ENCODE results near the gene HSPB7.
"Not testable (repeated sequence)": the region's sequence is repeated elsewhere in the genome, so short reads cannot be mapped to it uniquely, and the experiment has no call there.

Gene HSPB7

GRCh38 chr1:15994590-15995351 is 23.1 kb downstream of the HSPB7 start:
- DNase-seq (ENCODE audit: low spot score in 2 of 2) (peak in 1 of 2 donors; percentile 23), ATAC-seq (ENCODE audit: low read depth) (peak; percentile 73)
- no peaks in the 10 kb centered on the region for H3K9me3 Mint-ChIP-seq
- H3K4me1 Mint-ChIP-seq = no peaks in the 10 kb centered on the region
- H3K36me3 Mint-ChIP-seq = no peaks in the 10 kb centered on the region
- peaks cover 3% of the 10 kb centered on the region for H3K27me3 Mint-ChIP-seq
- no peak overlapping the region for H3K27ac Mint-ChIP-seq
- H3K4me3 Mint-ChIP-seq = no peak overlapping the region

- Mint-ChIP-seq H3K36me3 (no peaks in the 10 kb centered on the region), H3K9me3 (no peaks in the 10 kb centered on the region), H3K4me3 (no peak overlapping the region), H3K27ac (no peak overlapping the region), H3K27me3 (peaks cover 3% of the 10 kb centered on the region), H3K4me1 (no peaks in the 10 kb centered on the region)
- no peak for DNase-seq (ENCODE audit: low spot score in 2 of 2)
- no peak for ATAC-seq (ENCODE audit: low read depth)
Measured at GRCh38 chr1:15994081-15994480, 23.8 kb downstream of the HSPB7 start.

GRCh38 chr1:15993666-15994065 is 24.2 kb downstream of the HSPB7 start:
- Mint-ChIP-seq H3K27me3 (peaks cover 6% of the 10 kb centered on the region), H3K4me1 (no peaks in the 10 kb centered on the region), H3K36me3 (no peaks in the 10 kb centered on the region), H3K9me3 (no peaks in the 10 kb centered on the region), H3K4me3 (no peak overlapping the region), H3K27ac (no peak overlapping the region)
- no peak for ATAC-seq (ENCODE audit: low read depth)
- DNase-seq (ENCODE audit: low spot score in 2 of 2) = no peak

GRCh38 chr1:15992582-15993500 is 25.0 kb downstream of the HSPB7 start:
- no peak overlapping the region for H3K4me3 Mint-ChIP-seq
- DNase-seq (ENCODE audit: low spot score in 2 of 2) (no peak), ATAC-seq (ENCODE audit: low read depth) (no peak)
- H3K27ac Mint-ChIP-seq = no peak overlapping the region
- no peaks in the 10 kb centered on the region for H3K9me3 Mint-ChIP-seq
- H3K4me1 Mint-ChIP-seq = no peaks in the 10 kb centered on the region
- H3K27me3 Mint-ChIP-seq = peaks cover 6% of the 10 kb centered on the region
- H3K36me3 Mint-ChIP-seq = no peaks in the 10 kb centered on the region

- ATAC-seq (ENCODE audit: low read depth) = no peak
- Mint-ChIP-seq H3K27ac (no peak overlapping the region), H3K36me3 (no peaks in the 10 kb centered on the region), H3K4me1 (no peaks in the 10 kb centered on the region), H3K27me3 (peaks cover 4% of the 10 kb centered on the region), H3K4me3 (no peak overlapping the region), H3K9me3 (no peaks in the 10 kb centered on the region)
- no peak for DNase-seq (ENCODE audit: low spot score in 2 of 2)
Measured at GRCh38 chr1:15992187-15992553, 25.7 kb downstream of the HSPB7 start.

- no peak overlapping the region for H3K27ac Mint-ChIP-seq
- DNase-seq (ENCODE audit: low spot score in 2 of 2) (no peak), ATAC-seq (ENCODE audit: low read depth) (no peak)
- no peaks in the 10 kb centered on the region for H3K9me3 Mint-ChIP-seq
- H3K27me3 Mint-ChIP-seq = peaks cover 4% of the 10 kb centered on the region
- H3K36me3 Mint-ChIP-seq = no peaks in the 10 kb centered on the region
- H3K4me1 Mint-ChIP-seq = no peaks in the 10 kb centered on the region
- no peak overlapping the region for H3K4me3 Mint-ChIP-seq
Measured at GRCh38 chr1:15991427-15992186, 26.2 kb downstream of the HSPB7 start.

GRCh38 chr1:15989776-15990175 is 28.1 kb downstream of the HSPB7 start:
- no peaks in the 10 kb centered on the region for H3K36me3 Mint-ChIP-seq
- H3K27me3 Mint-ChIP-seq = peaks cover 4% of the 10 kb centered on the region
- H3K4me3 Mint-ChIP-seq = no peak overlapping the region
- ATAC-seq (ENCODE audit: low read depth) (no peak), DNase-seq (ENCODE audit: low spot score in 2 of 2) (no peak)
- no peaks in the 10 kb centered on the region for H3K9me3 Mint-ChIP-seq
- H3K4me1 Mint-ChIP-seq = no peaks in the 10 kb centered on the region
- H3K27ac Mint-ChIP-seq = no peak overlapping the region

GRCh38 chr1:15988856-15989736 is 28.7 kb downstream of the HSPB7 start:
- H3K27ac Mint-ChIP-seq = no peak overlapping the region
- H3K36me3 Mint-ChIP-seq = no peaks in the 10 kb centered on the region
- no peaks in the 10 kb centered on the region for H3K4me1 Mint-ChIP-seq
- ATAC-seq (ENCODE audit: low read depth) (no peak), DNase-seq (ENCODE audit: low spot score in 2 of 2) (no peak)
- H3K27me3 Mint-ChIP-seq = peaks cover 4% of the 10 kb centered on the region
- H3K4me3 Mint-ChIP-seq = no peak overlapping the region
- no peaks in the 10 kb centered on the region for H3K9me3 Mint-ChIP-seq

GRCh38 chr1:15985611-15986297 is 32.1 kb downstream of the HSPB7 start:
- ATAC-seq (ENCODE audit: low read depth) = no peak
- Mint-ChIP-seq H3K4me3 (no peak overlapping the region), H3K27ac (no peak overlapping the region), H3K9me3 (no peaks in the 10 kb centered on the region), H3K27me3 (peaks cover 4% of the 10 kb centered on the region), H3K36me3 (no peaks in the 10 kb centered on the region), H3K4me1 (no peaks in the 10 kb centered on the region)
- no peak for DNase-seq (ENCODE audit: low spot score in 2 of 2)

- no peaks in the 10 kb centered on the region for H3K27me3 Mint-ChIP-seq
- H3K36me3 Mint-ChIP-seq = no peaks in the 10 kb centered on the region
- no peaks in the 10 kb centered on the region for H3K9me3 Mint-ChIP-seq
- no peak overlapping the region for H3K27ac Mint-ChIP-seq
- no peaks in the 10 kb centered on the region for H3K4me1 Mint-ChIP-seq
- no peak overlapping the region for H3K4me3 Mint-ChIP-seq
- ATAC-seq (ENCODE audit: low read depth) (no peak), DNase-seq (ENCODE audit: low spot score in 2 of 2) (no peak)
Measured at GRCh38 chr1:15983275-15983674, 34.6 kb downstream of the HSPB7 start.

- Mint-ChIP-seq H3K27ac (no peak overlapping the region), H3K4me3 (no peak overlapping the region), H3K4me1 (peaks cover under 1% of the 10 kb centered on the region), H3K36me3 (no peaks in the 10 kb centered on the region), H3K9me3 (peaks cover under 1% of the 10 kb centered on the region), H3K27me3 (no peaks in the 10 kb centered on the region)
- DNase-seq (ENCODE audit: low spot score in 2 of 2) (no peak), ATAC-seq (ENCODE audit: low read depth) (no peak)
Measured at GRCh38 chr1:15981679-15982078, 36.2 kb downstream of the HSPB7 start.

GRCh38 chr1:15977947-15978346 is 39.9 kb downstream of the HSPB7 start:
- H3K27ac Mint-ChIP-seq; DNase-seq (ENCODE audit: low spot score in 2 of 2); H3K9me3 Mint-ChIP-seq; H3K36me3 Mint-ChIP-seq; H3K27me3 Mint-ChIP-seq; H3K4me3 Mint-ChIP-seq; ATAC-seq (ENCODE audit: low read depth): not testable (repeated sequence)
- peaks cover 19% of the 10 kb centered on the region for H3K4me1 Mint-ChIP-seq

Measured in memory B cell (primary cell).